LNCaP clone FGC (cell line): ENCODE measurements around the gene LAMP5.

Experiments
- DNase-seq: peaks from one replicate; pipeline ENCODE4 v3.0.0-alpha.2; 2011; ENCODE audit warnings: low read depth
- H3K4me3 ChIP-seq: 2 replicates; pipeline ENCODE4 v1.5.1; 2011; ENCODE audit warnings: mild to moderate bottlenecking, low read depth, low read length, control low read depth
- TF ChIP-seq, protein P1 (sequence below): IDR thresholded peaks from 2 replicates; pipeline ENCODE4 v1.5.1; 2012; ENCODE audit warnings: mild to moderate bottlenecking; ENCODE audit not compliant: control insufficient read depth, insufficient read depth; ENCODE audit errors: extremely low read depth

The LAMP5 gene

GRCh38 chr20:9478771-9479170 lies 35.6 kb upstream of the LAMP5 start:
- DNase-seq: no peak
- H3K4me3 ChIP-seq: no peak overlapping the region
- TF ChIP-seq, protein P1, sequence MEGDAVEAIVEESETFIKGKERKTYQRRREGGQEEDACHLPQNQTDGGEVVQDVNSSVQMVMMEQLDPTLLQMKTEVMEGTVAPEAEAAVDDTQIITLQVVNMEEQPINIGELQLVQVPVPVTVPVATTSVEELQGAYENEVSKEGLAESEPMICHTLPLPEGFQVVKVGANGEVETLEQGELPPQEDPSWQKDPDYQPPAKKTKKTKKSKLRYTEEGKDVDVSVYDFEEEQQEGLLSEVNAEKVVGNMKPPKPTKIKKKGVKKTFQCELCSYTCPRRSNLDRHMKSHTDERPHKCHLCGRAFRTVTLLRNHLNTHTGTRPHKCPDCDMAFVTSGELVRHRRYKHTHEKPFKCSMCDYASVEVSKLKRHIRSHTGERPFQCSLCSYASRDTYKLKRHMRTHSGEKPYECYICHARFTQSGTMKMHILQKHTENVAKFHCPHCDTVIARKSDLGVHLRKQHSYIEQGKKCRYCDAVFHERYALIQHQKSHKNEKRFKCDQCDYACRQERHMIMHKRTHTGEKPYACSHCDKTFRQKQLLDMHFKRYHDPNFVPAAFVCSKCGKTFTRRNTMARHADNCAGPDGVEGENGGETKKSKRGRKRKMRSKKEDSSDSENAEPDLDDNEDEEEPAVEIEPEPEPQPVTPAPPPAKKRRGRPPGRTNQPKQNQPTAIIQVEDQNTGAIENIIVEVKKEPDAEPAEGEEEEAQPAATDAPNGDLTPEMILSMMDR: no peak

- TF ChIP-seq, protein P1: no peak
- no peak for DNase-seq
- no peak overlapping the region for H3K4me3 ChIP-seq
Measured at GRCh38 chr20:9480066-9480465, 34.3 kb upstream of the LAMP5 start.

DNA sequence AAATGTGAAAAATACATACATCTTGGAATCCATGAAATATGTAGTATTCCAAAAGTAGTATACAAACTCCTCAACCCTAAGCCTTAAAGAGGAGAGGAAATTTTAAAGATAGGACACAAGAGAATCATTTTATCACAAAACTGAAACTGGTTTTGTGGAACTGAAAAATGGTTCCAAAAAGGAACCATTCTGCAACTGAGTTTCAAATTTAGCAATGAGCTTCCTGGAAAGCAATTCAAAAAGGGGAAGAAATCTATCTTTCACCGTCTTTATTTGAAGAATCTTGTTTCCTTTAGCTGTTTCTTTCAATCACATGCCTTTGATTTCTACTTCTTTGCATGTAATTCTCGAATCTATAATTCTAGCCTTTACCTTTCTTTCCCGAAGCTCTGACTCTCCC lies 32.2 kb upstream of the LAMP5 start:
- H3K4me3 ChIP-seq: no peak overlapping the region
- TF ChIP-seq, protein P1: no peak
- no peak for DNase-seq

- TF ChIP-seq, protein P1: no peak
- no peak for DNase-seq
- no peak overlapping the region for H3K4me3 ChIP-seq
Measured at GRCh38 chr20:9483131-9483530, 31.3 kb upstream of the LAMP5 start.

DNA sequence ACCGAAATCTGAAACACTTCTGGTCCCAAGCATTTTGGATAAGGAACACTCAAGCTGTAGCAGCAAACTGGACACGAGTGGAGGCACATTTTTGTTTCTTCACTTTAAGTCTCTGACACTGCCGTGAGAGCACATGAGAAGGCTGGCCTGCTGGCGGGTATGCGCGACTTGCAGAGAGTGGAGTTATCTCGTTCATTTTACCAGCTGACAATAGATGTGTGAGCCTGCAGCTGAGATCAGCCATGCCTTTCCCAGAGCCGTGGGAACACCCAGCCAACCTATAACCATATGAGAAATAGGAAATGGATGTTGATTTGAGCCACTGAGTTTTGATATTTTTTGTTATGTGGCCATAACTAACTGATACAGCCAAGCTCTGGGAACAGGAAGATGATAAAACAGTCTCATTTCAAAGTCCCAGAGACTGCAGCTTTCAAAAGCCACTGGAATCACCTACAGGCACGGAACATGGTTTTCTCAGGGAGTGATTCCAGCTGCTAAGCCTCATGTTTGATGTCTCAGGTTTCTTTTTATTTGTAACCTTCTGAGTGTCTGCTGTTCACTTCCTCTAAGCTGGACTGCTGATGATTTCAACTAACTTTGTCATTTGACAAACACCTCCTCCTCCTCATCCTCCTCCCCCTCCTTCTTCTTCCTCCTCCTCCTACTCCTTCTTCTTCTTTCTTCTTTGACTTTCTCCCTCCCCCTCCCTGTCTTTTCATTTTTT lies 28.6 kb upstream of the LAMP5 start:
- no peak for DNase-seq
- TF ChIP-seq, protein P1: no peak
- H3K4me3 ChIP-seq: no peak overlapping the region

- TF ChIP-seq, protein P1: no peak
- DNase-seq: no peak
- H3K4me3 ChIP-seq: no peak overlapping the region
Measured at GRCh38 chr20:9487231-9487630, 27.2 kb upstream of the LAMP5 start.

DNA sequence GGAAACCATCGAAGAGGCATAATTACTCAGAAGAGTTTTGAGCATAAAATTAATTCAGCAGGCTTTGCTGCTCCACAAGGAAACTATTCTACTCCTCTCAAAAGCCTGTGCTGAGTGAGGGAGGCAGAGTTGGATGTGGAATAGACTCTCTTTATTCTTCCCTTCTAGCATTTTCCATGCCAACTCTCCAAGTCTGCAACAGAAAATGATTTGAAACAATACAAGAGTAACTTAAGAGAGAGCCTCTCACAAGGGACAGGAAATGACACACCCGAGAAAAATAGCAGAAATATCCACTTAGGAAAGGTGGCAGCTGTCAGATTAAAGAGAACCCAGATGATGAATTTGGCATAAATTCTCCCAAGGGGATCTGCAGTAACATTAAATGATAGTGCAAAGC lies 26.3 kb upstream of the LAMP5 start:
- TF ChIP-seq, protein P1: no peak
- DNase-seq: no peak

More for the DNA sequence above, 26.3 kb upstream of the LAMP5 start:
- H3K4me3 ChIP-seq: no peak overlapping the region
